CD4-positive, alpha-beta T cell treated with Interleukin-21 for 1 hour (primary cell): Measurements from ENCODE around the gene ASPHD2.
"Not testable (repeated sequence)": the region's sequence is repeated elsewhere in the genome, so short reads cannot be mapped to it uniquely, and the experiment has no call there.

Experiments
- DNase-seq: peaks from one replicate; pipeline ENCODE4 v3.0.0-alpha.2; 2020

Gene ASPHD2

DNA sequence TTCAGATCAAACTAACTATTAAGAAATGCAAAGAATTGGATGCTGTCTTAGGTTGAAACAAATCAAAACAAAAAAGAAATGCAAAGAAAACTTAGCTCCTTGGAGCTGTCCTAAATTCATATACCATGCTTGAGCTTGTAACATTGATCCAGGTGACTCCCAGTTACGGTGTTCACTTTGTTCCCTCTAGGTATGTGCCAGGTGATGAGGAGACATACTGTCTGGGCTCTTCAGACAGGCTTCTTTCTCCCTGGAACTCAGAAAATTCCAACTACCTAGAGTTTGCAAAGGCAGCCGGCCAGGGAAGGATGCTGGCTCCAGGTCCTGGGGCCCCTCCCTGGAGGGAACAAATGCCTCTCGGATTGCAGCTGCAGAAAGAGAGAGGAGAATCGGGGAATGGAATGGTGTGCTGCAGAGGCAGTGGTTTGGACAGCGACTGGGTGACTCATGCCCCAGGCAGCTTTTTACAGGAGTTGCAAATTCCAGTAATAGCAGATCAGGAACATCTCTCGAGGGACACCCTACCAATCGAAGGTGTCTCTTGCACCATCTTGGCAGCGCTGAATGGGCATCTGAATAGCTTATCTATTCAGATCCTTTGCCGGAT is 12.3 kb upstream of the ASPHD2 start:
- DNase-seq: no peak

DNA sequence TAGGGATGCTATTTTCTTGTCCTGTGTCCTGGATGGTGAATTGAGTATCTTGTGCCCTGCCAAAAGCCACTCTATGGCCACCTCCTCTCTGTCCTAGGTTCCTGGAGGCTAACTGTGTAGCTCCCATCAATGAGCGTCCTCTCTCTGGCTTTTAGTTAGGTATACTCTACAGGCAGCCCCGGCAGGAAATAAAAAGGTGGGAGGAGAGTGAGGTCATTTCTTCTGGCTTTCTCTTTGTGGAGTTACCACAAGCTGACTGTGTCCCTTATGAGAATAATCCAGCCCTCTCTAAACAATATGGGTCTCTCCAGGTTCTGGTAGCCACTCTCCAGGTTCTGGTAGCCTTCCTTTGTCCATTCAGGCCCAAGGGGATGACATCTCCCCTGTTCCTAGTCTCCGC is 11.7 kb upstream of the ASPHD2 start:
- no peak for DNase-seq

DNA sequence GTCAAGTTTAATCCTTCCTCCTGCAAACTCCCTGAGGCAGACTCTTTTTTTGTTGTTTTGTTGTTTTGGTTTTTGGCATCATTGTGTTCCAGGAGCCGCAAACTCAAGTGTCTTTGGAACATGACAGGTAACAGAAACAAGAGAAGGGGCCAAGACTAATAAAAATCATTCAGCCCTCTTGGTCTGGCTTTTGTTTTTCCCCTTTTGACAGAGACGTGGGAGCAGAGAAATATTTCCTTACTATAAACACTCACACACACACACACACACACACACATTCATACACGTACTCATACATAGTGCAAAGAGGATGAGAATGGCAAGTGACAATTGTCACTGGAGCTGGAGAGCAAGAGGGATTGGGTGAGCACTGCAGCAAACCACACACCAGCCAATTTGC is 10.4 kb upstream of the ASPHD2 start:
- DNase-seq: no peak

DNA sequence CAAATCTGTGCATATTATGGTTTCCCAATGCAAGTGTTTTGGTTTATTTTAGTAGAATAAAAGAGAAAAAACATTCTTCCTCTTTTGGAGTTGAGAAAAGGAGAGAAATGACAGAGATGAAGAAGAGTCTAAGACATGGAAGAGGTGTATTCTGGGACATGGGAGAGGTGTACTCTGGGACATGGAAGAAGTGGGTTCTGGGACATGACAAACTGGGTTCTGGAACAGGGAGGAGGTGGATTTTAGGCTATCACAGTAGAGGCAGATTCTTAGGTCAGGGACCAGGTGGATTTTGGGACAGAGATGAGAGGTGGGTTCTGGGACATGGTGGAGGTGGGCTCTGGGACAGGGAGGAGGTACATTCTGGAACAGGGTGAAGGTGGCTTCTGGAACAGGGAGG is 2.1 kb upstream of the ASPHD2 start:
- no peak for DNase-seq

DNA sequence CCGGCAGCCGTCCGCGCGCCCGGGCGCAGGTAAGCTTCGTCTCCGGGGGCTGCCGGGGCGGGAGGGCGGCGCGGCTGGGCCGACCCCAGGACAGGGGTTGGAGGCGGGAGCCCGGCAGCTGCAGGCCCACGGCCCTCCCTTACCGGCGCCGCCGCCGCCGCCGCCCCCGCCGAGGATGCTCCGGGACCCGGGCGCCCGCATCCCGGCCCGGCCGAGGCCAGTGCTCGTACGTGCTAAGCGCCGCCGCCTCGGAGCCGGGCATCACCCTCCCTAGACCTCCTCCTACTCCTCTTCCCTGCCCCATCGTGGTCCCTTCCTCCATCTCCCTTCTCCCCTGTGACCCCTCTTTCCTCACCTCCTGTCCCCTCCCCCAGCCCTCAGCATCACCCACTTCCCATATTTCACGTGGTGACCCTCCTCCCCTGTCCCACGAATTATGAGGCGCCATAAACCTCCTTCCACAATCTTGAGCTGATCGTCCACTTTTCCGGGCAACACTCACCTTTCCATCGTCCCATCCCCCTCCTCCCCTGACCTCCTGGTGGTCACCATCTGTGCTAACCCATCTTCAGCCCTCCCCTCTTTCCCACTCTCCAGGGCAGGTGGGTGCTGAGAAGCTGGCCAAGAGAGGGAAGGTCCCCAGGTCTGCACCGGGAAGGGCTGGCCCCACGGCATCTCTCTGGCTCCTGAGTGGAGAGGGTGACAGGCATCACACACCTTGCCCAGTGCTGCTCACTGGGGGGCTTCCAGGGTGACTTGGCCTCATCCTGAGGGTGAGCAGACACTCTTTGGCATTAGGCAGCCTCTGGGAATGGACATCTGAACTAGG is 612 bp downstream of the ASPHD2 start:
- DNase-seq: no peak

DNA sequence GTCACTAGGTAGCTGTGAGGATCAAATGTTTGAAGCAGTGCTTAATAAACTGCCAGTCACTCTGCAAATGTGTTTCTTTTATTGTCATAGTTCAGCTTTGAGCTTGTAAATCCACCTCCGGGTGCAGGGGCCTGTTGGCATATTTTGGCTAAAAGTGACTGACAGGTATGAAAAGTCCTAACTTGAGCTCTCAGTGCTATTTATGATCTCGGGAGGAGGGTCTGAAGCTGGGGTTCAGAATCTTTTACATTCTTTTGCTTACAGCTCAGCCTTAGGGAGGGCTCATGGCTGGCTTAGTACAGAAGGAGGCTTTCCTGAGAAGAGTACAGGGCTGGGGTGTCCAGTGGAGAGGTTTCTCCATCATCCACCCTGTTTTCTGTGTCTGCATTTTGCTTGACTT is 1.5 kb downstream of the ASPHD2 start:
- DNase-seq: no peak

DNA sequence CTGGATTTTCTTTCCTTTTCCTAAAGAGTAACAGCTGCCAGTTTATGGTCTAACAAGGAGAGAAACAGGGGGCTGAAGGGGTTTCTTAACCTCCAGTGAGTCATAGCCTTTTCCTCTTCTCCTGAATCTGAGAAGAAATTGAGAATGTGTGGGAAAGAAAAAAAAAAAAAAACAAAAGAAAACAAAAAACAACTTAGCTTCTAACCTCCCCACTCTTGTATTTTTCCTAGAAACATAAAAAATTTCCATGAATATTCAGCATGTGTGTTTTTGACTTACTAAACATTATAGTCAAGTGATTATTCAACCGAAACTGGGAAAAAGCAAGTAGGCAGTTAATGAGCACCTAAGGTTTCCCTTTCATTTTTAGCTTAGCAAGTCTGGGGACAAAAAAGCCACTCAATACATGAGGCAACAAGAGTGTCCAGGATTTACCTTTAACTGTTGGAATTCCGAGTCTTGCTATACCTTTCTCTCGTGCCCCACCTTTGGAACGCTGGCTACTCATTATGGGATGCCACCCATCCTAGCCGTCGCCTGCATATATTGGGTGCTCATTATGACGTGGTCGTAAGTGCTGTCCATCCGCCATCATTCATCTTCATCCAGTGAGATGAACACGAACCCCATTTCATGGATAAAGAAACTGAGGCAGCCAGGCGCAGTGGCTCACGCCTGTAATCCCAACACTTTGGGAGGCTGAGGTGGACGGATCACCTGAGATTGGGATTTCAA is 2.4 kb downstream of the ASPHD2 start:
- DNase-seq: no peak

DNA sequence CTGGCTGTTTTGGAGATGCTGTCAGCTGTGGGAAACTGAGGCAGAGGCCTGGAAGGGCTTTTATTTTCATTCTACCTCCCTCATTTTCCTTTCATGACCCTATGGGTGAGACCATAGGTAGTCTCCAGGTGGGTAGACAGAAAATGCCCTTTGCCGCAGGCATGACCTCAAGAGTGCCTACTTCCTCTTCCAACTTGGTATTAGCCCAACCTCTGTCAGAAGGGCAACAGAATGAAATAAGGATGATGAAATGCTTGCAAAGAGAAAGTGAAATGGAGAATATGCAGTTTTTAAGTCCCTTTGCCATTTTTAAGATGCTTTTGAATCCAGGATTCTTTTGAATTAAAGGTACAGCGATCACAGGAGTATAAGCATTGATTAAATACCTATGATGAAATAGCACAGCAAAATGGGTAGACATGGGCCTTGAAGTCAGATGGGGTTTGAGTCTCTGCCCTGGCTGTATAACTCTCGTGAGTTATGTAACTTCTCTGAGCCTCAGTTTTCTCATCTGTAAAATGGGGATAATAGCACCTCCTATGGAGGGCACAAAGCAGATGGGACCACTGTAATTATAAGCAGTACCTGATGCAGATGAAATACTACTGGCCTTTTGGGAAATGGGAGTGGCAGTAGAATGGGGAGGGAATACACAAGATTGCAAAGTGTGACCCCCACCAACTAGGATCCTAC is 3.7 kb downstream of the ASPHD2 start:
- no peak for DNase-seq

DNA sequence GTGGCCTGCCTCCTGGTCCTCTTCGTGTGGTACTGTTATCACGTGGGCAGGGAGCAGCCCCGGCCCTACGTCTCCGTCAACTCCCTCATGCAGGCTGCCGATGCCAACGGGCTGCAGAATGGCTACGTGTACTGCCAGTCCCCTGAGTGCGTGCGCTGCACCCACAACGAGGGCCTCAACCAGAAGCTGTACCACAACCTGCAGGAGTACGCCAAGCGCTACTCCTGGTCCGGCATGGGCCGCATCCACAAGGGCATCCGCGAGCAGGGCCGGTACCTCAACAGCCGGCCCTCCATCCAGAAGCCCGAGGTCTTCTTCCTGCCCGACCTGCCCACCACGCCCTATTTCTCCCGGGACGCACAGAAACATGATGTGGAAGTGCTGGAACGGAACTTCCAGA is 4.7 kb downstream of the ASPHD2 start:
- no peak for DNase-seq

DNA sequence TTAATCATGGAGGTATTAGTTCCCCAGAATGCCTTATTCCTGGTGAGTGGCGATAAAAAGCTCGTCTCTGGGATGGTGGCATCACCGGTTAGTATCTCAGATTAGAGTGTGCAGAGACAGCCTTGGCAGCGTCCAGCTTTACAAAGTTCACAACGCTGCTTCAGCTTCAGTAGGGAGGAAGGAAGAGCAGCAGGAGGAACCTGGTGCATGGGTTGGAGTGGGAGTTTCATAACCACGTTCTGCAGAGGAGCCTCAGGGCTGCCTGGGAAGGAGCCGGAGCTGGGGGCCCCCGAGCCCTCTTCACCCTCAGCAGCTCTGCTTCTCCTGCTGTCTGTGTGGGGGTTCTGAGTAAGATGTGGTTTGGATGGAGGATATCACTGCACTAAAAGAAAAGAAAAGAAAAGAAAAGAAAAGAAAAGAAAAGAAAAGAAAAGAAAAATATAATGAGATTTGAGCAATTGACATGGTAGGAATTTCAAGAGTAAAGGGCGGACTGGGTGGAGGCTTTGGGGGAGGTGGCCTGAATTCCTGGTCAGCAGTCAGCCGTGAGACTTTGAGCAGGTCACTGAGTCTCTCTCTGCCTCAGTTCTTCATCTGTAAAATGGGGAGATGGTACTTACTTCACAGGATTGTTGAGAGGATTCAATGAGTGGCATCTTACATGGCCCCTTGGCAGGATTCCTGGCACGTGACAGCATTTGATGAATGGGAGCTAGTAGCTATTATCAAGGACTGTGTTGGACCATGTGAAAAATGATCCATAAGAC is 6.5 kb downstream of the ASPHD2 start:
- DNase-seq: no peak

DNA sequence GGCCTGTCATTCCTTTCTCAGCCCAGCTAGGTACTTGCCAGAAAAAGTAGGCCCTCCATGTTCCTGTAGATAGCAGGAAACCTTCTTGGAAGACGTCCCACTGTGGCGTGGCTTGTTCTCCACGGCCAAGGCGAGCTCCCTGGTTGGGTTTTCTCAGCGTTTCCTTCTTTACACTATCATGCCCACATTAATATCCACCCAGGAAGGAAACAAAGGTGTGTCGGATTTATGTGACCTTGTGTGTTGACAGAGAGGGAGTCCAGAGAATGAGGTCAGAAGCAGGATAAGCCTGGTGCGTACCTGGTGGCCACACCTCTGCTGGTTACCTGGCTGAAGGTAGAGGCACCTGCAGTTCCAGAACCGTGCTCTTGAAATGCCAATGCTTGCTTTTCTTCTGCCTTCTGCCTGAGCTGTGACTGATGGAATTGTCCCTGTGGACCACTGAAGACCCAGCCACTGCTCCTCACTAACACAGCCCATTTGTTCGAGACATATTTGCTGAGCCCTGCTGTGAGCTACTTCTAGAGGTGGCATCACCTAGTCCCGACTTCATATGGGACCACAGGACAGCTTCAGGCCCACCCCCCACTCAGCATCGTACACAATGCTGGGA is 7.9 kb downstream of the ASPHD2 start:
- DNase-seq: no peak

DNA sequence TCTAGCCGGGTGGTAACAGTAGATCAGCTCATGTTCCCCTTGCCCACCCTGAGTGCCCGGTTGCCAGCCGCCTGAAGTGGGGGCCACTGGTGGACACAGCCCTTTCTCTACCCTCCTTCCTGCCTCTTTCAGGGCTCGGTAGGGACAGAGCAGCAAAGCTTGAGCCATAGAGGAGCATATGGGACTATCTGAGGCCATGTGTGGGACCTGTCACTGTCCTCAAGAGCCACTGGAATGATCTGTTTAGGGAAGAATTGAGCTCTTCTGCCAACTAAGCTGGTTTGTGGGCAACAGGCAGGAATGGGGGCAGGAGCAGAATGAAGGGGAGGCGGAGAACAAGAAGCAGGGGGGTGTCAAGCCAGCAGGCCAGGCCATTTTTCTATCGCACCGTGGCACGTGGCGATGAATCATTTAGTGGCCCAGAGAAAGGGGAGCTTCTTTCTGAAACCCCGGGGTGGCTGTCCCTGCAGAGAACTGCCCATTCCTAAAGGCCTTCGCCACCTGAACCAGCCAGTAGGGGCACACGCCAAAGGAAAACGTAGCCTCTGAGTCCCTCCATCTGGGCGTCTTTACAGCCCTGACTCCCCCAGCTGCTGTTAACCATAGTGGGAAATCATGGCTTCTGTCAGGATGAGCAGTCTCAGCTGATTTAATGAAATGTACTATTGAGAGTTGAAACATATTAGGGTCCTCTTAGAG is 8.8 kb downstream of the ASPHD2 start:
- DNase-seq: no peak

DNA sequence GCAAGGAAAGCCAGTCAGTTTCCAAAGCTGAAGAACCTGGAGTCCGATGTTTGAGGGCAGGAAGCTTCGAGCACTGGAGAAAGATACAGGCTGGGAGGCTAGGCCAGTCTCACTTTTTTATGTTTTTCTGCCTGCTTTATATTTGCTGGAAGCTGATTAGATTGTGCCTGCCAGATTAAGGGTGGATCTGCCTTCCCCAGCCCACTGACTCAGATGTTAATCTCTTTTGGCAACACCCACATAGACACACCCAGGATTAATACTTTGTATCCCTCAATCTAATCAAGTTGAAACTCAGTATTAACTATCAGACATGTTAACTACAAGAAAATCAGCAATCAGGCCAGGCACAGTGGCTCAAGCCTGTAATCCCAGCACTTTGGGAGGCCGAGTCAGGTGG is 9.7 kb downstream of the ASPHD2 start:
- DNase-seq: not testable (repeated sequence)

DNA sequence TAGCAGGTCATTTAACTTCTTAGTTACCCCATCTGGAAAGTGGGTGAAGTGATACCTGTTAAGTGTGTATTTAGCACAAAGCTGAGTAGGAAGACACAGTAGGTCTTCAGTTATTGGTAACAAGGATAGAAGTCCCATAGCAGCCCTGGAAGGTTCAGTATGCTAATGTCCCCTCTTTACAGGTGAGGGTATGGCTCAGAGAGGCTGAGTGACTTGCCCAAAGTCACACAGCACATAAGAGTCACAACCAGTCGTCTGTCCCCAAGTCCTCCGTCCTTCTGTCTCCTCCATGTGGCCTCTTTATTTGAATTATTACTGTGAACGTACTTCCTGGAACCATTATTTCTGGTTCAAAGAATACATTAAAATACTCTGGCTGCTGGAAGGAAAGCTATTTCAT is 10.5 kb downstream of the ASPHD2 start:
- no peak for DNase-seq

DNA sequence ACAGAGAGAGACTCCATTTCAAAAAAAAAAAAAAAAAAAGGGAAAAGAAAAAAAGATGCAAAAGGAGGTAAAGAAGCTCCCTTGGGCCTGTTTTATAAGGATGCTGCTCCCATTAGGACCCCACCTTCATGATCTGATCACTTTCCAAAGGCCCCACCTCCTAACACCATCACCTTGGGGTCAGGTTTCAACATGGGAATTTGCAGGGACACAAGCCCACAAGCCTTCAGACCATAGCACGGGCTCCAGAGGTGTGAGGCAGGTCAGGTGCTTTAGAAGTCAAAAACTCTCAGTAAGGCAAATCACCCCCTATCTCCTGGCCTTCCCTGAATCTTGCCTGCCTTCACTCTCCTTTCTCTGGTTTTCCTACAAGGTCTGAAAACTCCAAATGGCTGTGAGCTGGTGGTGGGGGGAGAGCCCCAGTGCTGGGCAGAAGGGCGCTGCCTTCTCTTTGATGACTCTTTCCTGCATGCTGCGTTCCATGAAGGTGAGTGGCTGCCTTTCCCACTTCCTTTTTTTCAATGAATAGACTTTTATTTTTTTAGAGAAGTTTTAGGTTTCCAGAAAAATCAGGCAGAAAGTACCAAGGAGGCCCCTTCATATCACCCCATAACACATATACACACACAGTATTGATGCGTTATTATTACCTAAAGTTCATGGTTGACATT is 13.2 kb downstream of the ASPHD2 start:
- DNase-seq: no peak

DNA sequence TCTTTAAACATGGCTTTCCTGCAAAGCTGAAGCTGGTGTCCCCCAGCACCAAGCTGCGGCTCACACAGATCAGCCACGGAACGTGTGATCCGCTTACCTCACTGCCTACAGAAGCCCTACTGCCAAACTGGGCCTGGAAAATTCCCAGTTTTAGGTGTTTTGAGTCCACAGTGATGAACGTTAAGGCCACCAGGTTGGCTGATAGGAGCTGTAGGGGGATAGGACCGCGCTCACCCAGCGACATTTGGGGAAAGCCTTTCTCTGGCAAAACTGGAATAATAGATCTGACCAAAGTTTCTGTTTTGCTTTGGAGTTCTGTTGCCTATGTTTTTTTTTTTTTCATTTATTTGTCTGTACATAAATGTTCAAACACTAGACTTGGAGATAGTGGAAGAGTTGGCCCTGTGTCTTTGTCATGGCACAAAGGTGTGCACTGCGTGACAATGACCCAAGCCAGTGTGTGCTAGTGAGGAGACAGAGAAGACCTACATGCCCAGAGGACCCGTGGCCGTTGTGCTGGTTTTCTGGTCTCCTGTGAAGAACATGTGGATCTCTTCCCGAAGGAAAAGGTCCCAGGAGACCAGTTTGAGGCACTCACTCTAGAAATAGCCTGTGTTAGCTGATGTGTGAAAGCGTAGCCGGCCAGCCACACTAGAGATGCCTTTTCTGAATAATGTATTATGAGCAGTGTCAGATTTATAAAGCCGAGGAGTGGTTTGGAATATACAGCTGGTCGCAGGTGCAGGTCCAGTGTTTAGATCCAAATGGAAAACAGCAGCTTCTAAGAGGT is 15.0 kb downstream of the ASPHD2 start:
- DNase-seq: no peak

DNA sequence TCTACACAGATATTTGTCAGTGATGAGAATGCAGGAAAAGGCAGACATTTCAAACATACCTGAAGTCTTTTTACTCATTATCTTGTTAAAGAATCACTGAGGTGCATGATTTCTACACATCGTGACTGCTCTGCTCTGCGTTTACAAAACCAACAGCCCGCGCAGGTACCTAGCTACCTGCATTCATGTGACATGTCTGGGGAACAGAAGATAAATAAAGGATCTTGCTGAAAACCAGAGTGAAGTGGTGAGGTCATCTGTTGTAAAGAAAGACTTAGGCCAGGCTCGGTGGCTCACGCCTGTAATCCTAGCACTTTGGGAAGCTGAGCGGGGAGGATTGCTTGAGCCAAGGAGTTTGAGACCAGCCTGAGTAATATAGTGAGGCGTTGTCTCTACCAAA is 15.7 kb downstream of the ASPHD2 start:
- DNase-seq: no peak

DNA sequence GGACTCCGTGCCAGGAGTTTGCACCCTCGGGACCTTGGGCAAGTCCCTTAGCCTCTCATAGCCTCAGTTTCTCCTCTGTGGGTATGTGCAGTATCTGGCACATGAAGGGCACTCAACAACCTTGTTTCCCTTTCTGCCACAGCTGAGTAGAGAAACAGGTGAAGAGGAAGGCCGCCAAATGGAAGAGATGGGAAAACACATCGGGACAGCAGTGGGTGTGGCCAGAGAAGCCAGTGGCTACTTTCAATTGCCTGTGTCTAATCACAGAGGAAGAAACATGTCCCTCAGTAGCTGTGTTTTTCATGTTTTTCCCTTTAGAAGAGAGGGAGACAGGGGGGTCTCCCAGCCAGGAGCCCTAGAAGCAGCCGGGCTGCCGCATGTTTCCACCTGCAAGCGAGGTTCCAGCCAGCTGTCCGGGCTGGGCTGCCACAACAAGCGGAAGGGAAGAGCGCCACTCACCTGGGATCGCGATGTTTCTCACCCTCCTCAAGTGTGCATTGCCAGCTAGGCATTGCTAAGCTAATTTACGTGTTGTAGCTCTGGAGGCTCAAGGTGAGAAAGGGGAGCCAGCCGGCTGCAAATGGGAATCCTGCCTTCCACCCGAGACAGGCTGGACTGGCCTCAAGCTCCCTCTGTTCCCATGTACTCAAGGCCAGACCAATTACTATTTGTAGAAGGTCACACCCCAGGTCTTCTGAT is 16.7 kb downstream of the ASPHD2 start:
- no peak for DNase-seq

DNA sequence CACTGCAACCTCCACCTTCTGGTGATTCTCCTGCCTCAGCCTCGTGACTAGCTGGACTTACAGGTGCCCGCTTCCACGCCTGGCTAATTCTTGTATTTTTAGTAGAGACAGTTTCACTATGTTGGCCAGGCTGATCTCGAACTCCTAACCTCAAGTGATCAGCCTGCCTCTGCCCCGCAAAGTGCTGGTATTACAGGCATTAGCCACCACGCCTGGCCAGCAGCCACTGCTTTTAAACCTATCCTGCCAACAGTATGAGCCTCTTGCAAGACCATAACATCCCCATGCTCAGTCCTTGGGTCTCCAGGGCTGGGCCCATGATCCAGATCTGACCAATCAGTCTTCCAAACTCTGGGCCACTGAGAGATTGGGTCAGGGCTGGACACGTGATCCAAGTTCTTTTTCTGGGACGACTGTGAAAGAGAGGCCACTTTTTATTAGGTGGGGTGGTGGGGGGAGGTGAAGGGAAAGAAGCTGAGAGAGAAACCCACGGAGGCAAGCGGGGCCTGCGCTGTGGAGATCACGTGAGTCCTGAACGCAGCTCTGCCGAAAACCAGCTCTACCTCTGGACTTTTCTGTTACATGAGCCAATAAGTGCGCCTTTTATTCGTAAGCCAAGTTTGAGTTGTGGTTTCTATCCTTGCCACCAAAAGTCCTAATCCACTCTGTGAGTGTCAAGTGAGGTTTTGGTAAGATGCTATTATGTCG is 17.9 kb downstream of the ASPHD2 start:
- DNase-seq: no peak
